MCF 10A (cell line): Measurements from ENCODE around the gene SLC39A9. TPM values are rescaled to one million over a fixed set of nuclear protein-coding genes. Genes with fewer than 3 reads are reported as not detected.

ENCODE experiments used
- BruUV-seq: library from RNA; stranded (reverse); fragments of 400-500 nt; replicated peaks from 2 replicates; lab custom pipeline; 2021; lab: Mats Ljungman, UMichigan
- CTCF ChIA-PET: fragments of 300-600 bp; sonication (Branson Sonifier 250); formaldehyde crosslinking; extraction: SDS; loops from one replicate; lab custom pipeline; 2021; ENCODE audit warnings: antibody characterized with exemption, inconsistent platforms; lab: Yijun Ruan, JAX
- POLR2A ChIA-PET: fragments of 300-600, 350-650 bp; sonication (Branson Sonifier 250); formaldehyde crosslinking; extraction: SDS; loops from one replicate; lab custom pipeline; 2020; ENCODE audit warnings: antibody characterized with exemption, inconsistent platforms; lab: Yijun Ruan, JAX
- DNase-seq: peaks from one replicate; pipeline ENCODE4 v3.0.0-alpha.2; 2018; ENCODE audit not compliant: unreplicated experiment
- H3K27ac Mint-ChIP-seq: one replicate; pipeline ENCODE4 v1.8.0; 2022; ENCODE audit warnings: mild to moderate bottlenecking, low read depth, mixed read lengths; ENCODE audit not compliant: unreplicated experiment
- H3K27me3 Mint-ChIP-seq: one replicate; pipeline ENCODE4 v1.8.0; 2022; ENCODE audit warnings: mixed read lengths; ENCODE audit not compliant: insufficient read depth, unreplicated experiment
- H3K36me3 Mint-ChIP-seq: one replicate; pipeline ENCODE4 v1.8.0; 2022; ENCODE audit warnings: mild to moderate bottlenecking, moderate library complexity, mixed read lengths; ENCODE audit not compliant: insufficient read depth, unreplicated experiment
- H3K4me1 Mint-ChIP-seq: one replicate; pipeline ENCODE4 v1.8.0; 2022; ENCODE audit warnings: mixed read lengths; ENCODE audit not compliant: insufficient read depth, unreplicated experiment
- H3K4me3 Mint-ChIP-seq: one replicate; pipeline ENCODE4 v1.8.0; 2022; ENCODE audit warnings: mild to moderate bottlenecking, moderate library complexity, mixed read lengths; ENCODE audit not compliant: unreplicated experiment
- H3K9me3 Mint-ChIP-seq: one replicate; pipeline ENCODE4 v1.8.0; 2022; ENCODE audit warnings: mixed read lengths; ENCODE audit not compliant: unreplicated experiment
- intact Hi-C: fragments of 100-400 bp; cut with micrococcal nuclease; formaldehyde crosslinking; loops from 2 replicates; pipeline ENCODE4 v1.14.1; 2022
- total RNA-seq: library from RNA; stranded (reverse); gene quantifications from 2 replicates; pipeline ENCODE4 v1.2.3, GENCODE V29; 2022
- TF ChIP-seq, protein P1 (sequence below): fragments of 200-600 bp; IDR thresholded peaks from one replicate; pipeline ENCODE4 v1.8.0; 2022; ENCODE audit warnings: antibody characterized with exemption, mild to moderate bottlenecking; ENCODE audit not compliant: unreplicated experiment

The SLC39A9 gene
- total RNA-seq, 1 experiment from 2014 or later = 69.7 TPM

DNA sequence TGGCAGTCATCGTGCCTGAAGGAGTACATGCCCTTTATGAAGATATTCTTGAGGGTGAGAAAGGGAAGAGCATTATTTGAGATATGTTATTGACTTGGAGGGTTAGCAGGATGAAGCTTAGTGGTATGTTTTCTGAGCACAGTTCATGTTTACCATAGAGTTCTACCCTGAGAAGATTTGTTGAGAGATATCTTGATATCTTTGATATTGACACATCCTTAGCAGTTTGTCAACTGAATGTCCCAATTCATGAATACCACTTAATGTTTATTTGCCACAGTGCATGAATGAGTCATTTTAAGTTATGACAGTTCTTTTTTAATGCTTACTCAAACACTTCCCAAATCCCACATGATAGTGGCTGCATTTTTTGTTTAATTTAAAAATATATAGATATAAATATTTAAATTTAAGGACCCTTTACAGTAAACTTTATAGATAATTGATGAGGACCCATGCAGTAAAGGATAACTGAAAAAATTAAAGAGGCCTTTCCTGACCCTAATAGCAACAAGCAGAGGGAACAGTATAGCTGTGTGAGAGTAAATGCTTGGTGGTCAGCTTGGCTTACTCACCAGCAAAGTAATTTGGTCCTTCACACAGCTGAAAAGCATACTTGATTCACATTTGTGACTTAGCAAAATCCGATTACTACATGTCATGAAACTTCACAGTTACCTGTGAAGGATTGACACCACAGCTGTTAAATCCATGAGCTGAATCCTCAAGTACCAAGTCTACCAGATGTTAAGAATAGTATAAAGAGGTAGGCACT, 25.8 kb downstream of the SLC39A9 start:
- Mint-ChIP-seq H3K9me3 (no peaks in the 10 kb centered on the region), H3K27me3 (no peaks in the 10 kb centered on the region), H3K27ac (peak overlapping the region; percentile 50), H3K36me3 (peaks cover 46% of the 10 kb centered on the region), H3K4me3 (no peak overlapping the region), H3K4me1 (peaks cover 17% of the 10 kb centered on the region)
- DNase-seq = no peak
- TF ChIP-seq, protein P1, sequence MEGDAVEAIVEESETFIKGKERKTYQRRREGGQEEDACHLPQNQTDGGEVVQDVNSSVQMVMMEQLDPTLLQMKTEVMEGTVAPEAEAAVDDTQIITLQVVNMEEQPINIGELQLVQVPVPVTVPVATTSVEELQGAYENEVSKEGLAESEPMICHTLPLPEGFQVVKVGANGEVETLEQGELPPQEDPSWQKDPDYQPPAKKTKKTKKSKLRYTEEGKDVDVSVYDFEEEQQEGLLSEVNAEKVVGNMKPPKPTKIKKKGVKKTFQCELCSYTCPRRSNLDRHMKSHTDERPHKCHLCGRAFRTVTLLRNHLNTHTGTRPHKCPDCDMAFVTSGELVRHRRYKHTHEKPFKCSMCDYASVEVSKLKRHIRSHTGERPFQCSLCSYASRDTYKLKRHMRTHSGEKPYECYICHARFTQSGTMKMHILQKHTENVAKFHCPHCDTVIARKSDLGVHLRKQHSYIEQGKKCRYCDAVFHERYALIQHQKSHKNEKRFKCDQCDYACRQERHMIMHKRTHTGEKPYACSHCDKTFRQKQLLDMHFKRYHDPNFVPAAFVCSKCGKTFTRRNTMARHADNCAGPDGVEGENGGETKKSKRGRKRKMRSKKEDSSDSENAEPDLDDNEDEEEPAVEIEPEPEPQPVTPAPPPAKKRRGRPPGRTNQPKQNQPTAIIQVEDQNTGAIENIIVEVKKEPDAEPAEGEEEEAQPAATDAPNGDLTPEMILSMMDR = no peak
- no TSS peak for BruUV-seq
- intact Hi-C loops = no loop called here
- POLR2A ChIA-PET = interaction anchor here (0.6 to 0.7 kb wide), 2 partner anchors 104 to 157 kb away, joined by 3 read pairs; no protein-coding TSS in a partner anchor
- CTCF ChIA-PET = interaction anchor here (0.6 to 1.2 kb wide), 2 partner anchors 131 to 183 kb away, joined by 3 to 4 read pairs; no protein-coding TSS in a partner anchor

DNA sequence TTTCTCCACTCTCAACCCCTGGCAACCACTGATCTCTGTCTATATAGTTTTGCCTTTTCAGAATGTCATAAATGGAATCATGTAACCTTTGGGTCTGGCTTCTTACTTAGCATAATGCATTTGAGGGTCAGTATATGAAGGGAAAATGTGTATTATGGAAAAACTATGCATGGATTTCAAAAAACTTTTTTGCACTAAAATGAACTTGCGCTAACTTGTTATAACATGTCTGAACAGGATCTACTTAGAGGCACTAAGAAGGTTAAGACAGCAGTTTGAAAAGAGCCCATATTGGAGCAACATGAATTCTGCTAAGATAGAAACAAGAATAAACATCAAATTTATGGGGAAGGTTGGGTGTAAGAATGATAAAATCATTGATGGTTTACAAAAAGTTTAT, 29.1 kb downstream of the SLC39A9 start:
- DNase-seq = peak; percentile 22

DNA sequence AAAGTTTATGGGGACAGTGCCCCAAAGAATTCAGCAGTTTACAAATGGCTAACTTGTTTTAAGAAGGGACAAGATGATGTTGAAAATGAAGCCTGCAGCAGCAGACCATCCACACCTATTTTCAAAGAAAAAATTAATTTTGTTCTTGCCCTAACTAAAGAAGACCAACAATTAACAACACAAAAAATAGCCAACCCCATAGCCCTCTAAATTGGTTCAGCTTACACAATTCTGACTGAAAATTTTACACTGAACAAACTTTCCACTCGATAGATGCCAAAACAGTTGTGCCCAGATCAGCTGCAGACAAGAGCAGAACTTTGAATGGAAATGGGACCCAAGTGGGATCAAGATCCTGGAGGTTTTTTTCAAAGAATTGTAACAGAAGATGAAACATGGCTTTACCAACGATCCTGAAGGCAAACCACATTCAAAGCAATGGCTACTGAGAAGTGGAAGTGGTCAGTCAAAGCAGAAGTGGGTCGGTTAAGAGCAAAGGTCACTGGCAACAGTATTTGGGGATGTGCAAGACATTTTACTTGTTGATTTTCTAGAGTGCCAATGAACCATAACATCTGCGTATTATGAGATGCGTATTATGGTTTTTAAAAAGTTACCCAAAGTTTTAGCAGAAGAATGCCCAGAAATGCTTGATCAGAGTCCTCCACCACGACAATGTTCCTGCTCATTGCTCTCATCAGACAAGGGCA, 30.0 kb downstream of the SLC39A9 start:
- intact Hi-C loops = no loop called here
- Mint-ChIP-seq H3K27me3 (no peaks in the 10 kb centered on the region), H3K27ac (no peak overlapping the region), H3K4me3 (no peak overlapping the region), H3K36me3 (peaks cover 46% of the 10 kb centered on the region), H3K4me1 (peaks cover 11% of the 10 kb centered on the region), H3K9me3 (peaks cover 5% of the 10 kb centered on the region)
- BruUV-seq = no TSS peak
- TF ChIP-seq, protein P1 = no peak
- CTCF ChIA-PET = interaction anchor here (0.6 to 1.4 kb wide), 3 partner anchors 31 to 369 kb away, joined by 3 to 4 read pairs (median 3); no protein-coding TSS in a partner anchor
- POLR2A ChIA-PET = interaction anchor here (0.6 to 1.2 kb wide), 3 partner anchors 7 to 276 kb away, joined by 3 read pairs; partner anchors contain the start of genes ERH and SLC39A9
- no peak for DNase-seq

More for the DNA sequence above, 29.1 kb downstream of the SLC39A9 start:
- POLR2A ChIA-PET = interaction anchor here (0.7 kb wide), 1 partner anchor 275 kb away, joined by 3 read pairs; no protein-coding TSS in a partner anchor
- Mint-ChIP-seq H3K9me3 (peaks cover 5% of the 10 kb centered on the region), H3K27ac (peak overlapping the region; percentile 17), H3K27me3 (no peaks in the 10 kb centered on the region), H3K4me1 (peaks cover 11% of the 10 kb centered on the region), H3K4me3 (no peak overlapping the region), H3K36me3 (peaks cover 46% of the 10 kb centered on the region)
- CTCF ChIA-PET = interaction anchor here (1.1 kb wide), 1 partner anchor 13 kb away, joined by 3 read pairs; no protein-coding TSS in a partner anchor
- intact Hi-C loops = no loop called here
- no TSS peak for BruUV-seq
- TF ChIP-seq, protein P1 = no peak
